ENCODE measurements around the gene ZNF148.

ZNF148 gene

DNA sequence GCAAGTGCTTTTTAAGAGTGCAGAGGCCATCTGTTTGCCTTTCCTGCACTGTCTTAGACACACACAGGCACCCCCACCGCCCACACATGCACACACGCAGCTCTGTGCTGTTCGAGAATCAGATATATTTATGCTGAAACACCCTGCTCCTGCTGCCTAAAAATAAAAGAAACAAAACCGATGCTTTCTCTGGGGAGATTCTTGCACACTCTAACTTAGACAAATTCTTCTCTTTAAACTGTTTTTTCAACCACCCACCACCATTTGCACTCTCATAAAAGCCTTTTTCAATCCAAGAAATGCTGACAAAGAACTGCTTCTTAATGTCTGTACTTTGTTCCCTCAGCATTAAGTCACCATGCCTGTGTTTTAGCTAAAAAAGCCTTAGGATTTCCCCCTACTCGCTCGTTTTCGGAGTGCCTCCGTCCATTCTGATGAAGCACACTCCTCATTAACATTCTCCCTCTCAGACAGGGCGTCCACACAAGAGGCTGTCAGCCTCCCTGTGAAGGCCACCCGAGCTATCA lies 188.8 kb downstream of the ZNF148 start:
- Histone ChIP-seq H2BK15ac (replicated peaks; ENCODE audit: low read depth) (no peak overlapping the region), H3K27me3 (ENCODE audit: insufficient read depth, low read length, poor library complexity) (no peaks in the 10 kb centered on the region), H3K79me2 (ENCODE audit: control insufficient read depth, insufficient read depth, low read length) (no peaks in the 10 kb centered on the region), H3K23ac (ENCODE audit: low read length) (no peak overlapping the region), H3K56ac (ENCODE audit: low read length) (no peak overlapping the region), H3K4me1 (ENCODE audit: control insufficient read depth, low read depth, low read length) (peaks cover 12% of the 10 kb centered on the region), H3K27ac (ENCODE audit: low read depth, low read length) (no peak overlapping the region), H2BK120ac (ENCODE audit: low read depth, low read length) (no peak overlapping the region), H3K18ac (ENCODE audit: low read length) (no peak overlapping the region), H3K36me3 (ENCODE audit: control insufficient read depth, insufficient read depth, low read length) (no peaks in the 10 kb centered on the region), H3K4ac (ENCODE audit: low read depth, low read length) (no peak overlapping the region), H4K8ac (ENCODE audit: low read depth, low read length) (no peak overlapping the region), H2AK5ac (ENCODE audit: low read length) (no peak overlapping the region), H3K9ac (ENCODE audit: low read length) (no peak overlapping the region), H2BK5ac (ENCODE audit: low read length) (no peak overlapping the region), H3K79me1 (ENCODE audit: low read length) (no peaks in the 10 kb centered on the region), H3K4me3 (ENCODE audit: low read length) (no peak overlapping the region), H3K4me2 (ENCODE audit: low read length) (no peak overlapping the region), H4K5ac (ENCODE audit: low read length) (no peak overlapping the region)
- WGBS (ENCODE audit: extremely low coverage, insufficient coverage, low lambda C conversion rate): no CpG with 5 or more reads among the region's 10 CpGs
- no peak for DNase-seq

DNA sequence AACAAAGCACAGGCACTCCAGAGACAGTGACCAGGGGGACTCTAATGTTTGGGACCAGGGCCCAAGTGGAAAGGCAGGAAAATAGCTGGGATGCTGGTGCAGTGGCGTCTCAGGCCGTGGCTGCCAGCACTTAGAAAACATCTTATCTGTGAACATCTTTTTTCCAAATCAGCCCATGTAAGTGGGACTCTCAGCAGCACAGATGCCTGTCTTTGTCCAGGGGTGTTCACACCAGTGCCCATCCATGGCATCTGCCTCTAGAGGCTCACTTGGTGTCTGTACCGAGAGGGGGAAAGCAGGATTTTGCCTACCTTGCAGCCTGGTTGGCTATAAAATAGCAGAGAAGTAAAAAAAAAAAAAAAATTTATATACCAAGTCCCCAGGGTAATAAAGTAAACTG lies 189.3 kb downstream of the ZNF148 start:
- no peaks in the 10 kb centered on the region for H3K79me1 ChIP-seq (ENCODE audit: low read length)
- no peak overlapping the region for H3K56ac ChIP-seq (ENCODE audit: low read length)
- H3K9ac ChIP-seq (ENCODE audit: low read length): no peak overlapping the region
- H3K4me1 ChIP-seq (ENCODE audit: control insufficient read depth, low read depth, low read length): peaks cover 10% of the 10 kb centered on the region
- DNase-seq: no peak
- no peaks in the 10 kb centered on the region for H3K79me2 ChIP-seq (ENCODE audit: control insufficient read depth, insufficient read depth, low read length)
- no peak overlapping the region for H4K8ac ChIP-seq (ENCODE audit: low read depth, low read length)
- H4K5ac ChIP-seq (ENCODE audit: low read length): no peak overlapping the region
- H3K27me3 ChIP-seq (ENCODE audit: insufficient read depth, low read length, poor library complexity): no peaks in the 10 kb centered on the region
- no peak overlapping the region for H3K4me2 ChIP-seq (ENCODE audit: low read length)
- H2BK15ac ChIP-seq (replicated peaks; ENCODE audit: low read depth): no peak overlapping the region
- no peak overlapping the region for H3K18ac ChIP-seq (ENCODE audit: low read length)
- no peak overlapping the region for H2BK120ac ChIP-seq (ENCODE audit: low read depth, low read length)
- no CpG with 5 or more reads among the region's 3 CpGs for WGBS (ENCODE audit: extremely low coverage, insufficient coverage, low lambda C conversion rate)
- H2BK5ac ChIP-seq (ENCODE audit: low read length): no peak overlapping the region
- H2AK5ac ChIP-seq (ENCODE audit: low read length): no peak overlapping the region
- no peak overlapping the region for H3K4ac ChIP-seq (ENCODE audit: low read depth, low read length)
- no peak overlapping the region for H3K27ac ChIP-seq (ENCODE audit: low read depth, low read length)
- no peak overlapping the region for H3K23ac ChIP-seq (ENCODE audit: low read length)
- no peak overlapping the region for H3K4me3 ChIP-seq (ENCODE audit: low read length)
- H3K36me3 ChIP-seq (ENCODE audit: control insufficient read depth, insufficient read depth, low read length): no peaks in the 10 kb centered on the region

DNA sequence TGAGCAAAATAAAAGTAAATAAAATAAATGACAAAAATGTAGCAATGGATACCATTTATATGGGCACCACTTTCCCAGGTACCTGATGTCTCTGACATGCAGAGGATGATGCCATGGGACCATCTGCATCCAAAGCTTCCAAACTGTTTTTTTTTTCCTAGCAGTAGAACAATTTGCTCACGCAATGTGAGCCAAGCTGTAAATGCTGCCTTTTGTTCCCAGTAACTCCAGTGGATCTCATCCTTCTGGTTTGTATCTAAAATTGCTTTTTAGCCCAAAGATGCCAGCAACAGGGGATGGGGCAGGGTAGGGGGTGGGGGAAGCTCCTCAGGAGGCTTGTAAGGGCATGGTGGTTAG lies 195.3 kb downstream of the ZNF148 start:
- H3K27ac ChIP-seq (ENCODE audit: low read depth, low read length): no peak overlapping the region
- no peaks in the 10 kb centered on the region for H3K4me1 ChIP-seq (ENCODE audit: control insufficient read depth, low read depth, low read length)
- H3K18ac ChIP-seq (ENCODE audit: low read length): no peak overlapping the region
- no peak overlapping the region for H3K4me3 ChIP-seq (ENCODE audit: low read length)
- H2BK15ac ChIP-seq (replicated peaks; ENCODE audit: low read depth): no peak overlapping the region
- H3K79me2 ChIP-seq (ENCODE audit: control insufficient read depth, insufficient read depth, low read length): no peaks in the 10 kb centered on the region
- H3K36me3 ChIP-seq (ENCODE audit: control insufficient read depth, insufficient read depth, low read length): no peaks in the 10 kb centered on the region
- no peak overlapping the region for H4K5ac ChIP-seq (ENCODE audit: low read length)
- no peak overlapping the region for H3K23ac ChIP-seq (ENCODE audit: low read length)
- H3K9ac ChIP-seq (ENCODE audit: low read length): no peak overlapping the region
- H3K56ac ChIP-seq (ENCODE audit: low read length): no peak overlapping the region
- H2AK5ac ChIP-seq (ENCODE audit: low read length): no peak overlapping the region
- H3K4me2 ChIP-seq (ENCODE audit: low read length): no peak overlapping the region
- no peak overlapping the region for H3K4ac ChIP-seq (ENCODE audit: low read depth, low read length)
- H3K79me1 ChIP-seq (ENCODE audit: low read length): no peaks in the 10 kb centered on the region
- WGBS (ENCODE audit: extremely low coverage, insufficient coverage, low lambda C conversion rate): no CpG with 5 or more reads among the region's 1 CpG
- H3K27me3 ChIP-seq (ENCODE audit: insufficient read depth, low read length, poor library complexity): no peaks in the 10 kb centered on the region
- no peak overlapping the region for H4K8ac ChIP-seq (ENCODE audit: low read depth, low read length)
- H2BK5ac ChIP-seq (ENCODE audit: low read length): no peak overlapping the region
- DNase-seq: no peak
- H2BK120ac ChIP-seq (ENCODE audit: low read depth, low read length): no peak overlapping the region

DNA sequence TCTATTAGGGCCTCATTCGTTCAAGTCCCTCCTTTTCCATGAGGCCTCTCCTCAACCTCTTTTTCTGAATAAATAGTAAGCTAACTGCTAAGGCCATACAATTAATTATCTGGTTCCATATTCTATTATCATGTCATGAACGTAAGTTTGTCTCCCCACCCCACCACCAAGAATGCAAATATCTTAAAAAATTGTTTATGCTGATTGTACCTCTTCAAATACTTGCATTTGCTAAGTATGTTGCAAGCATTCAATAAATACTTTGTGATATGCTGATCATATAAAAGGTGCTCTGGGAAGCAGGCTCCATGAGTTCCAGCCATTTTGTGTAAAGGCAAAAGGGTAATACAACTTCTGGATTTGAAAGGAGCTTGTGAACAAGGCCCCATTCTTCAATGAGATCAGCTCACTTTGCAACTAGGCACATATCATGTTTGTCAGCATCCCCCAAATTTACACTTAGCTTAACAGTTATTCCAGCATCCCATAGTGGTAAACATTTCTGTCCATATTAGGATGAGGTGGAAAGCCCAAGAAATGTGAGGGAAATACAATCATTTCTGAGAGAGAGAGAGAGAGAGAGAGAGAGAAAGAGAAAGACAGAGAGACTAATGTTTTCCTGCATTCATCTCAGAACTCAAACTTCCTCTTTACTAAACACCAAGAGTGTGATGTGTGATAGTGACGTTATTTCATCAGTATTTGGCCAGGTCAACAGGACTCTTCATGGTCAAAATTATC lies 195.8 kb downstream of the ZNF148 start:
- H3K23ac ChIP-seq (ENCODE audit: low read length): no peak overlapping the region
- H3K4me1 ChIP-seq (ENCODE audit: control insufficient read depth, low read depth, low read length): no peaks in the 10 kb centered on the region
- no peak overlapping the region for H4K5ac ChIP-seq (ENCODE audit: low read length)
- H3K27ac ChIP-seq (ENCODE audit: low read depth, low read length): no peak overlapping the region
- H2BK15ac ChIP-seq (replicated peaks; ENCODE audit: low read depth): no peak overlapping the region
- no peaks in the 10 kb centered on the region for H3K27me3 ChIP-seq (ENCODE audit: insufficient read depth, low read length, poor library complexity)
- H4K8ac ChIP-seq (ENCODE audit: low read depth, low read length): no peak overlapping the region
- H3K4ac ChIP-seq (ENCODE audit: low read depth, low read length): no peak overlapping the region
- no peak overlapping the region for H3K4me2 ChIP-seq (ENCODE audit: low read length)
- WGBS (ENCODE audit: extremely low coverage, insufficient coverage, low lambda C conversion rate): no CpG with 5 or more reads among the region's 3 CpGs
- H3K79me2 ChIP-seq (ENCODE audit: control insufficient read depth, insufficient read depth, low read length): no peaks in the 10 kb centered on the region
- no peaks in the 10 kb centered on the region for H3K36me3 ChIP-seq (ENCODE audit: control insufficient read depth, insufficient read depth, low read length)
- H3K18ac ChIP-seq (ENCODE audit: low read length): no peak overlapping the region
- no peak overlapping the region for H3K56ac ChIP-seq (ENCODE audit: low read length)
- no peak overlapping the region for H2AK5ac ChIP-seq (ENCODE audit: low read length)
- no peak for DNase-seq
- no peak overlapping the region for H2BK5ac ChIP-seq (ENCODE audit: low read length)
- H3K79me1 ChIP-seq (ENCODE audit: low read length): no peaks in the 10 kb centered on the region
- H2BK120ac ChIP-seq (ENCODE audit: low read depth, low read length): no peak overlapping the region
- H3K4me3 ChIP-seq (ENCODE audit: low read length): no peak overlapping the region
- no peak overlapping the region for H3K9ac ChIP-seq (ENCODE audit: low read length)

DNA sequence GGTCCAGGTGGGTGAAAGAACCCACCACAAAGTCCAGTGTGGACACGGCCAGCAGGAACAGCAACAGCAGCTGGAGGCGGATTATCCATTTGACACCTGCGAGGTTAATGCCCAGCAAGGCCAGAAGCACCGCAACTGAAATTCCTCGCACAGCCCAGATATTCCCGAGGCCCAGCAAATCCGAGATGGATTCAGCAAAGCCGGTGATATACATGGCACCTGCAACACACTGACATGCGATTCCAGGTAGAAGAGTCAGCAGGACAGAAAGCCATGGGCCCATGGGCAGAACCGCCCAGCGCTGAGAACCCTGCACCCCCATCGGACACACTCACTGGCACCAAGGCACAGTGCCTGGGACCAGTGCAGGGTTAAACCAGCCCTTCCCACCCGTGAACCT lies 197.4 kb downstream of the ZNF148 start:
- Histone ChIP-seq H3K9ac (ENCODE audit: low read length) (no peak overlapping the region), H2BK15ac (replicated peaks; ENCODE audit: low read depth) (no peak overlapping the region), H2AK5ac (ENCODE audit: low read length) (no peak overlapping the region), H3K23ac (ENCODE audit: low read length) (no peak overlapping the region), H3K79me2 (ENCODE audit: control insufficient read depth, insufficient read depth, low read length) (no peaks in the 10 kb centered on the region), H4K8ac (ENCODE audit: low read depth, low read length) (no peak overlapping the region), H3K27ac (ENCODE audit: low read depth, low read length) (no peak overlapping the region), H3K4me1 (ENCODE audit: control insufficient read depth, low read depth, low read length) (no peaks in the 10 kb centered on the region), H2BK5ac (ENCODE audit: low read length) (no peak overlapping the region), H3K79me1 (ENCODE audit: low read length) (no peaks in the 10 kb centered on the region), H3K18ac (ENCODE audit: low read length) (no peak overlapping the region), H2BK120ac (ENCODE audit: low read depth, low read length) (no peak overlapping the region), H3K4me3 (ENCODE audit: low read length) (no peak overlapping the region), H3K4me2 (ENCODE audit: low read length) (no peak overlapping the region), H4K5ac (ENCODE audit: low read length) (no peak overlapping the region), H3K27me3 (ENCODE audit: insufficient read depth, low read length, poor library complexity) (no peaks in the 10 kb centered on the region), H3K4ac (ENCODE audit: low read depth, low read length) (no peak overlapping the region), H3K36me3 (ENCODE audit: control insufficient read depth, insufficient read depth, low read length) (no peaks in the 10 kb centered on the region), H3K56ac (ENCODE audit: low read length) (no peak overlapping the region)
- no CpG with 5 or more reads among the region's 13 CpGs for WGBS (ENCODE audit: extremely low coverage, insufficient coverage, low lambda C conversion rate)
- DNase-seq: no peak

Data from mesendoderm (in vitro differentiated cells).